ENCODE results near the gene TFF1. TPM values are rescaled to one million over a fixed set of nuclear protein-coding genes. Genes with fewer than 3 reads are reported as not detected.

TFF1 gene
- total RNA-seq, 3 donors from 2014 or later: 0.98 to 4.4 TPM; not detected in 1

DNA sequence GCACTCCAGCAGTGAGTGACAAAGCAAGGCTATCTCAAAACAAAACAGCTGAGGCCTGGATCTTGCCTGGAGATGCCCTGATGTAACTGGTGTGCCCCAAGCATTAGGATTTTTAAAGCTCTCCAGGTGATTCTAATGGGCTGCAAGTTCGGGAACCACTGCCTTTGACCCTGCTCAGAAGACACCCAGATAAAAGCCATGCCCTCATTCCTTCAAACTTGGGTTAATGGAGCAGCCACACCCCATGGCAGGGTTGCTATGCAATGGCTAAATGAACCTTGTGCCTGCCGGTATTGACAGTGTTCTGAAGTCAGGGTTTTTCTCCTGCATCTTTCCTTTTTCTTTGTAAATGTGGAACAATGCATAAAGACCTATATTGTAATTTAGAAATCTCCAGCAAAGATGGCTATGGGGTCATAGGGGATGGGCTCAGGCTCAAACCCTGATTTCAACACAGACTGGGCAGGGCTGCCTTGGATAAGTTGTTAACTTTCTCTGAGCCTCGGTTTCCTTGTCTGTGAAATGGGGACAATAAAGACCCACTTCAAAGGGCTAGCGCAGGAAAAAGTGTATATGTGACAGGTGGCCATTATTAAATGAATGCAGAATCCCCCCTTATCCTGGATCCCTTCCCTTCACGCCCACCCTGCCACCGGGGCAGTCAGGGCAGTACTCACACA, 51.6 kb downstream of the TFF1 start:
- H3K36me3 ChIP-seq: no peaks in the 10 kb centered on the region
- H3K27me3 ChIP-seq: no peaks in the 10 kb centered on the region
- no peak for DNase-seq (ENCODE audit: low spot score in 2 of 2)
- no peaks in the 10 kb centered on the region for H3K4me1 ChIP-seq
- TF ChIP-seq, protein P1, sequence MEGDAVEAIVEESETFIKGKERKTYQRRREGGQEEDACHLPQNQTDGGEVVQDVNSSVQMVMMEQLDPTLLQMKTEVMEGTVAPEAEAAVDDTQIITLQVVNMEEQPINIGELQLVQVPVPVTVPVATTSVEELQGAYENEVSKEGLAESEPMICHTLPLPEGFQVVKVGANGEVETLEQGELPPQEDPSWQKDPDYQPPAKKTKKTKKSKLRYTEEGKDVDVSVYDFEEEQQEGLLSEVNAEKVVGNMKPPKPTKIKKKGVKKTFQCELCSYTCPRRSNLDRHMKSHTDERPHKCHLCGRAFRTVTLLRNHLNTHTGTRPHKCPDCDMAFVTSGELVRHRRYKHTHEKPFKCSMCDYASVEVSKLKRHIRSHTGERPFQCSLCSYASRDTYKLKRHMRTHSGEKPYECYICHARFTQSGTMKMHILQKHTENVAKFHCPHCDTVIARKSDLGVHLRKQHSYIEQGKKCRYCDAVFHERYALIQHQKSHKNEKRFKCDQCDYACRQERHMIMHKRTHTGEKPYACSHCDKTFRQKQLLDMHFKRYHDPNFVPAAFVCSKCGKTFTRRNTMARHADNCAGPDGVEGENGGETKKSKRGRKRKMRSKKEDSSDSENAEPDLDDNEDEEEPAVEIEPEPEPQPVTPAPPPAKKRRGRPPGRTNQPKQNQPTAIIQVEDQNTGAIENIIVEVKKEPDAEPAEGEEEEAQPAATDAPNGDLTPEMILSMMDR (IDR thresholded peaks at IDR 0.05): no peak
- TF ChIP-seq POLR2AphosphoS5 (IDR thresholded peaks at IDR 0.05): no peak
- TF ChIP-seq POLR2A (IDR thresholded peaks at IDR 0.05): no peak
- peak overlapping the region in 1 of 2 donors; percentile 46 for H3K27ac ChIP-seq
- H3K4me3 ChIP-seq: no peak overlapping the region
- intact Hi-C loops (cut with DNase I; ENCODE audit: low total_unique reads): loop anchor here (10.0 kb wide), 1 partner anchor 1190 kb away; no protein-coding TSS in a partner anchor
- H3K9me3 ChIP-seq: no peaks in the 10 kb centered on the region

DNA sequence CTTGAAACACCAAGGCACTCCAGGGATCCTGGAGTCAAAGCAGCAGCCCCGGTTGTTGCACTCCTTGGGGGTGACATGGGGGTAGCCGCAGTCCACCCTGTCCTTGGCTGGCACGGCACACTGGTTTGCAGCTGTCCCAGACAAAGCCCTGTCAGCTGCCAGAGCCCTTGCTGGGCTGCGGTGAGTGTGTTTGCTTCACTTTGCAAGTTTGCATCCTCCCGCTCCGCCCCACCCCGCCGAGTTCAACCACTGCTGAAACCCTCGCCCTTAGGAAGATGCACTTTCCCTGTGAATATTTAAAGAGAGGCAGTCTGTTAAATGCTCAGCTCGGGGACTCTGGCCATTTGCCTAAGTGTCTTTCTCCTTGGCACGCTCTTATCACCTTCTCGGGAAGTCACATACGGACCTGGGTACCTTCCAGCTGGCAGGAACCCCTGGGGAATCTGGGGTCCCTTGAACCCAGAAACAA, 52.8 kb downstream of the TFF1 start:
- H3K36me3 ChIP-seq: no peaks in the 10 kb centered on the region
- no peak for DNase-seq (ENCODE audit: low spot score in 2 of 2)
- H3K9me3 ChIP-seq: no peaks in the 10 kb centered on the region
- TF ChIP-seq POLR2A (IDR thresholded peaks at IDR 0.05): no peak
- TF ChIP-seq POLR2AphosphoS5 (IDR thresholded peaks at IDR 0.05): no peak
- TF ChIP-seq, protein P1 (IDR thresholded peaks at IDR 0.05): no peak
- H3K27ac ChIP-seq: no peak overlapping the region
- peak overlapping the region in 1 of 3 donors; percentile 19 for H3K4me3 ChIP-seq
- intact Hi-C loops (cut with DNase I; ENCODE audit: low total_unique reads): loop anchor here (10.0 kb wide), 1 partner anchor 1189 kb away; no protein-coding TSS in a partner anchor
- H3K27me3 ChIP-seq: no peaks in the 10 kb centered on the region
- H3K4me1 ChIP-seq: no peaks in the 10 kb centered on the region

DNA sequence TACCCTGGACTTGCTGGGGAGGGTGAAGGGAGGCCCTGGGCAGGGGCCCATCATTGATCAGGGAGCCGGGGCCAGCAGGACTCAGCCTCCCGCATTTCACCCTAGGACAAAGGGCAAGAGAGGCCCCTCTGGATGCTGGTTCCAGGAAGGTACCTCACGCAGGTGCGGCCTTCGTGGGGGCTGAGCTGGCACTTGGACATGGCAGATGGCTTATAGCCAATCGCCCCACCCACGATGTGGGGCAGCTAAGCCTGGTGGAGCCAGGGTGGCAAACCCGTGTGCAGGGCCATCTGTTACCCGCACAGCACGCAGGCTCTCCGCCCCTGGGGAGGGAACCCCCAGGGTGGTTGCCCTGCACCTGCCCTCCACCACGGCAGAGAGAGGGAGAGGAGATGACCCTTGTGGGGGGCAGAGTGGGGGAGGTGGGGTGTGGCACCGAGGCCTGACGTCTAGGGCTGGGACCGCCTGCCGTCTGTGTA, 53.7 kb downstream of the TFF1 start:
- H3K4me3 ChIP-seq: no peak overlapping the region
- H3K36me3 ChIP-seq: no peaks in the 10 kb centered on the region
- H3K4me1 ChIP-seq: no peaks in the 10 kb centered on the region
- intact Hi-C loops (cut with DNase I; ENCODE audit: low total_unique reads): loop anchor here (10.0 kb wide), 1 partner anchor 1188 kb away; no protein-coding TSS in a partner anchor
- peaks cover 0 to 3% of the 10 kb centered on the region in 2 donors for H3K27me3 ChIP-seq
- no peaks in the 10 kb centered on the region for H3K9me3 ChIP-seq
- TF ChIP-seq, protein P1 (IDR thresholded peaks at IDR 0.05): no peak
- TF ChIP-seq POLR2AphosphoS5 (IDR thresholded peaks at IDR 0.05) (no peak), POLR2A (IDR thresholded peaks at IDR 0.05) (no peak)
- H3K27ac ChIP-seq: peak overlapping the region in 1 of 2 donors; percentile 3
- no peak for DNase-seq (ENCODE audit: low spot score in 2 of 2)

Other genes with a start within 250 kb of the TFF1 start
- gene ABCG1, start 147.4 kb downstream of the TFF1 start, total RNA-seq: 10 to 100 TPM; 10.6 to 26.2 (median 23.7) TPM
- gene TFF3, start 51.1 kb downstream of the TFF1 start, total RNA-seq: 100 to 1,000 TPM in 1 of 3 donors, 10 to 100 TPM in 1, under 1 TPM in 1; 0.96 to 108 (median 11.4) TPM
- gene TFF2, start 15.5 kb downstream of the TFF1 start, total RNA-seq: not detected
- gene TMPRSS3, start 29.5 kb upstream of the TFF1 start, total RNA-seq: 10 to 100 TPM in 1 of 3 donors, 1 to 10 TPM in 1, not detected in 1; 9.2 to 27.2 TPM
- 1 to 10 TPM in 1 of 3 donors, under 1 TPM in 2; 0.32 to 1.5 (median 0.66) TPM for gene UBASH3A, start 37.4 kb upstream of the TFF1 start, total RNA-seq
- 1 to 10 TPM in 1 of 3 donors, under 1 TPM in 2; 0.48 to 2.3 (median 0.88) TPM for gene RSPH1, start 129.7 kb upstream of the TFF1 start, total RNA-seq
- gene SLC37A1, start 147.3 kb upstream of the TFF1 start, total RNA-seq: 10 to 100 TPM in 2 of 3 donors, 1 to 10 TPM in 1; 7.5 to 18.4 (median 18.4) TPM